Glutamatergic neuron (in vitro differentiated cells): ENCODE data around the gene GRIA2. TPM values are rescaled to one million over a fixed set of nuclear protein-coding genes. Genes with fewer than 3 reads are reported as not detected.

Experiments used
- DNase-seq: peaks from one replicate; pipeline ENCODE4 v3.0.0; 2022
- H3K27ac Mint-ChIP-seq: one replicate; pipeline ENCODE4 v1.8.0; 2020; ENCODE audit warnings: mild to moderate bottlenecking, mixed read lengths, inconsistent platforms; ENCODE audit not compliant: unreplicated experiment
- H3K27me3 Mint-ChIP-seq: one replicate; pipeline ENCODE4 v1.8.0; 2020; ENCODE audit warnings: mild to moderate bottlenecking, moderate library complexity, mixed read lengths, inconsistent platforms; ENCODE audit not compliant: unreplicated experiment
- H3K36me3 Mint-ChIP-seq: one replicate; pipeline ENCODE4 v1.8.0; 2020; ENCODE audit warnings: mild to moderate bottlenecking, mixed read lengths, inconsistent platforms; ENCODE audit not compliant: unreplicated experiment
- H3K4me1 Mint-ChIP-seq: one replicate; pipeline ENCODE4 v1.8.0; 2020; ENCODE audit warnings: mild to moderate bottlenecking, low read depth, mixed read lengths, inconsistent platforms; ENCODE audit not compliant: unreplicated experiment
- H3K4me3 Mint-ChIP-seq: one replicate; pipeline ENCODE4 v1.8.0; 2020; ENCODE audit warnings: mild to moderate bottlenecking, mixed read lengths, inconsistent platforms; ENCODE audit not compliant: unreplicated experiment
- H3K9me3 Mint-ChIP-seq: one replicate; pipeline ENCODE4 v1.8.0; 2020; ENCODE audit warnings: mild to moderate bottlenecking, moderate library complexity, mixed read lengths, inconsistent platforms; ENCODE audit not compliant: unreplicated experiment
- total RNA-seq: library from RNA; stranded (reverse); fragmentation: NEBNext Ultra II Directional; extraction: Animal tissue kit (Norgen Biotek cat#: 25700); gene quantifications from one replicate; pipeline ENCODE4 v1.2.1, GENCODE V29; 2021; ENCODE audit not compliant: unreplicated experiment
- TF ChIP-seq, protein P1 (sequence below): fragments of 200-600 bp; sonication (generic); IDR thresholded peaks from one replicate; pipeline ENCODE4 v1.5.0; 2021; ENCODE audit not compliant: partially characterized antibody, unreplicated experiment

Gene GRIA2
- total RNA-seq, 1 donor from 2014 or later = 21.3 TPM

DNA sequence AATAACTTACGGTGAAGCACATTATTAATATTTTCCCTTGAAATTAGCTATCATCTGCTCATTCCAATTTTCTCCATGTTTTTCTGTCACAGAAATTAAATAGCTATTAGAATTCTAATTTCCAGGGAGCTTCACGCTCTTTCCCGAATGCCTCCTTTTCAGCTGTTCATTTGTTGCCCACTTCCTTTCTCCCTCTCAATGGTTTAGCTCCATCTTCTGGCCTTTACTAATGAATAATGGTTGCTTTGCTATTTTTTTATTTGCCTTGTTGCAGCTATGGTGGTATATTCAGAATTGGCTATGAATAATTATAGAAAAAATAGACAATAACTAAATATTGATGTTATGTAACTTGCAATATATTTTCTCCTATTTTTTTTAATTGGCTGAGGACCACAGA lies 70.5 kb downstream of the GRIA2 start:
- Mint-ChIP-seq H3K4me3 (no peak overlapping the region), H3K27me3 (no peaks in the 10 kb centered on the region), H3K27ac (no peak overlapping the region), H3K36me3 (no peaks in the 10 kb centered on the region), H3K4me1 (no peaks in the 10 kb centered on the region), H3K9me3 (no peaks in the 10 kb centered on the region)
- no peak for DNase-seq
- TF ChIP-seq, protein P1, sequence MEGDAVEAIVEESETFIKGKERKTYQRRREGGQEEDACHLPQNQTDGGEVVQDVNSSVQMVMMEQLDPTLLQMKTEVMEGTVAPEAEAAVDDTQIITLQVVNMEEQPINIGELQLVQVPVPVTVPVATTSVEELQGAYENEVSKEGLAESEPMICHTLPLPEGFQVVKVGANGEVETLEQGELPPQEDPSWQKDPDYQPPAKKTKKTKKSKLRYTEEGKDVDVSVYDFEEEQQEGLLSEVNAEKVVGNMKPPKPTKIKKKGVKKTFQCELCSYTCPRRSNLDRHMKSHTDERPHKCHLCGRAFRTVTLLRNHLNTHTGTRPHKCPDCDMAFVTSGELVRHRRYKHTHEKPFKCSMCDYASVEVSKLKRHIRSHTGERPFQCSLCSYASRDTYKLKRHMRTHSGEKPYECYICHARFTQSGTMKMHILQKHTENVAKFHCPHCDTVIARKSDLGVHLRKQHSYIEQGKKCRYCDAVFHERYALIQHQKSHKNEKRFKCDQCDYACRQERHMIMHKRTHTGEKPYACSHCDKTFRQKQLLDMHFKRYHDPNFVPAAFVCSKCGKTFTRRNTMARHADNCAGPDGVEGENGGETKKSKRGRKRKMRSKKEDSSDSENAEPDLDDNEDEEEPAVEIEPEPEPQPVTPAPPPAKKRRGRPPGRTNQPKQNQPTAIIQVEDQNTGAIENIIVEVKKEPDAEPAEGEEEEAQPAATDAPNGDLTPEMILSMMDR = no peak

DNA sequence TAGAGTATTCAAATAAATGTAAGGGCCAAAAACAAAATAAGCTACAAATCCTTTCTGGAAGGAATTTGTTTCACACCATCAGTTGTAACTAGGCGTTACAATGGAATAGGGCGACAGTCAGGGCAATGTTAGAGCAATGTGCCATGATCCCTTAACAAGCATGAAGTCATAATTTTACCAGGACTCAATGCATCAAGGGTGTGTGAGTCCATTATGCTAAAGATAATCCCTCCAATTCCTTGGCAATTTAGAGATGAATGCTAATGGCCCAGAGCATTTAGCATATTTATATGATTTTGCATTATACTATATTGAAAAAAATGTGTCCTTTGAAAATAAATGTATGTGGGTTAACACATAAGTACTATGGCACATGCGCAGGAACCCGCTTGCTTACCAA lies 73.1 kb downstream of the GRIA2 start:
- no peak overlapping the region for H3K27ac Mint-ChIP-seq
- DNase-seq = no peak
- no peak overlapping the region for H3K4me3 Mint-ChIP-seq
- no peaks in the 10 kb centered on the region for H3K36me3 Mint-ChIP-seq
- peaks cover under 1% of the 10 kb centered on the region for H3K9me3 Mint-ChIP-seq
- H3K4me1 Mint-ChIP-seq = no peaks in the 10 kb centered on the region
- H3K27me3 Mint-ChIP-seq = no peaks in the 10 kb centered on the region
- TF ChIP-seq, protein P1 = no peak

DNA sequence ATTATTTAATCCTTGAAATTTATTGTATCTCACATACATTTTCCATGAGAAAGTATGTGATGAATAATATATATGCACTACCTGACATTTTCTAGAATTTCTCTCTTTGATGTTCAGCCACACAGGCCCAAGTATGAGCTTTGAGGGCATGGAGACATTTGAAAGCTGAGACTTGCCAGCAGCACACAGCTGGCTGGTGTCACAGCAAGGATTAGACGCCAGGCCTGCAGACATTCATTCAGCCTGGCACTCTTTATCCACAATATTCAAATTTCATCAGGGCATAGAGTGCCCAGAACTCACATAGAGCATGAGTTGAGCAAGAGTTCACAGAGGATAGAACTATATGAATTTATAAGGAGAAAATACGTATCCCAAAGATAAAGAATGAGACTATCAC lies 74.0 kb downstream of the GRIA2 start:
- Mint-ChIP-seq H3K9me3 (peaks cover 2% of the 10 kb centered on the region), H3K36me3 (no peaks in the 10 kb centered on the region), H3K27ac (no peak overlapping the region), H3K4me1 (no peaks in the 10 kb centered on the region), H3K27me3 (no peaks in the 10 kb centered on the region), H3K4me3 (no peak overlapping the region)
- TF ChIP-seq, protein P1 = no peak
- no peak for DNase-seq

DNA sequence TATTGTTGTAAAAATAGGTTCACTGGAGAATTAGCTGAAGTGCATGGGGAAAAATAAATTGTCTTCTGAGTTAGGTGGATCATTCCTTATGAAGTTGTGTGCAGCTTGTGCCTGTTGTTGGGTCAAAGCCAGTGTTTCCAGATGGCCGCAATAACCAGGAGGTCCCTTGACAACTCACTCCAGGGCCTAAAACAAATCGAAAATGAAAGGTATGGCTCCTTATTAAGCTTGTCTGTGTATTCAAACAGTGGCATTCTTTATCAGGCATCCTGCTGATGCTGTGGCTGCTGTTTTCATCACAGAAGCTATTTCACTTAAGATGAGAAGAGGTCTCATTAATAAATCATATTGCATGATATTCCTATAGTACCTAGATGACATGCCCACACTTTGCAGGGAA lies 80.2 kb downstream of the GRIA2 start:
- DNase-seq = no peak
- TF ChIP-seq, protein P1 = no peak
- H3K4me3 Mint-ChIP-seq = no peak overlapping the region
- H3K27ac Mint-ChIP-seq = no peak overlapping the region
- no peaks in the 10 kb centered on the region for H3K36me3 Mint-ChIP-seq
- no peaks in the 10 kb centered on the region for H3K27me3 Mint-ChIP-seq
- H3K4me1 Mint-ChIP-seq = peaks cover 2% of the 10 kb centered on the region
- H3K9me3 Mint-ChIP-seq = peaks cover 2% of the 10 kb centered on the region

DNA sequence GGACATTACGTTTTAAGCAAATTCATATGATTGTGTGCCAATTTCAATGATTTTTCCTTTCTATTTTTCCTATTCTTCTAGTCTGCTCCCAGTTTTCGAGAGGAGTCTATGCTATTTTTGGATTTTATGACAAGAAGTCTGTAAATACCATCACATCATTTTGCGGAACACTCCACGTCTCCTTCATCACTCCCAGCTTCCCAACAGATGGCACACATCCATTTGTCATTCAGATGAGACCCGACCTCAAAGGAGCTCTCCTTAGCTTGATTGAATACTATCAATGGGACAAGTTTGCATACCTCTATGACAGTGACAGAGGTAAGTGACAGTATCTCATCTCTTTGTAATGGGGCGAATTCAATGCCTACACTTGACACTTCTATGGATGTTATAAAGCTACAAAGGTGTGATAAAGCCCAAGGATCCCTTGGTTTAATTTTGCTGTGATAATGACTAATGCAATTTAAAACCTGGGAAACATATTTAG lies 83.0 kb downstream of the GRIA2 start:
- H3K36me3 Mint-ChIP-seq = no peaks in the 10 kb centered on the region

More for the DNA sequence above, 83.0 kb downstream of the GRIA2 start:
- Mint-ChIP-seq H3K27ac (no peak overlapping the region), H3K9me3 (peaks cover 2% of the 10 kb centered on the region), H3K4me1 (peaks cover 2% of the 10 kb centered on the region), H3K4me3 (no peak overlapping the region), H3K27me3 (no peaks in the 10 kb centered on the region)
- TF ChIP-seq, protein P1 = no peak
- DNase-seq = no peak
